ENCODE data around the gene DCLK2. TPM values are rescaled to one million over a fixed set of nuclear protein-coding genes. Genes with fewer than 3 reads are reported as not detected.

DCLK2 gene
- total RNA-seq, 1 experiment from 2014 or later, result 2.7 TPM

- Histone ChIP-seq H3K9me3 (ENCODE audit: control insufficient read depth in 1 of 2, insufficient read depth in 1 of 2, low read depth in 1 of 2, low read length in 2 of 2) (no peaks in the 10 kb centered on the region), H3K4me1 (ENCODE audit: control insufficient read depth in 1 of 2, insufficient read depth in 2 of 2, low read length in 2 of 2) (peaks cover 0 to 10% of the 10 kb centered on the region in 2 experiments; a peak in 1 of 4 replicates), H3K36me3 (ENCODE audit: control insufficient read depth in 1 of 2, insufficient read depth in 2 of 2, low read length in 2 of 2) (no peaks in the 10 kb centered on the region), H4K20me1 (ENCODE audit: insufficient read depth) (no peaks in the 10 kb centered on the region), H3K27ac (ENCODE audit: low read depth, low read length) (no peak overlapping the region), H3K9ac (ENCODE audit: low read length) (no peak overlapping the region), H3K4me3 (replicated peaks in 1 of 2; ENCODE audit: low read depth in 1 of 2, low read length in 2 of 2) (no peak overlapping the region), H2AFZ (ENCODE audit: low read depth, low read length, poor library complexity, severe bottlenecking) (no peak overlapping the region), H3K79me2 (ENCODE audit: insufficient read depth, low read length) (no peaks in the 10 kb centered on the region), H3K9me2 (ENCODE audit: insufficient read depth) (no peaks in the 10 kb centered on the region), H3K27me3 (ENCODE audit: insufficient read depth, low read length) (no peaks in the 10 kb centered on the region), H3K4me2 (ENCODE audit: low read length) (peak overlapping the region; percentile 12; the same call in 1 of the 2 replicates)
- ChIA-PET POLR2A (no interaction called here), CTCF (no interaction called here), RAD21 (ENCODE audit: low non-redundant PET in 1 of 2, low total read pairs in 2 of 2, uncharacterized antibody in 2 of 2, unreplicated experiment in 2 of 2) (no interaction called here)
- no TSS peak for BruUV-seq (replicated peaks)
- TF ChIP-seq ZFX (IDR thresholded peaks at IDR 0.05), result no peak
- ATAC-seq, result peak; percentile 8; the same call in 1 of the 2 replicates
- intact Hi-C loops (cut with micrococcal nuclease), result no loop called here
- no peak for DNase-seq (ENCODE audit: low read depth, low spot score)
These were observed 134.7 kb downstream of the DCLK2 start for GRCh38 chr4:150212927-150213326.

- DNase-seq (ENCODE audit: low read depth, low spot score) (no peak), ATAC-seq (no peak)
- Histone ChIP-seq H3K4me3 (replicated peaks in 1 of 2; ENCODE audit: low read depth in 1 of 2, low read length in 2 of 2) (no peak overlapping the region), H3K4me1 (ENCODE audit: control insufficient read depth in 1 of 2, insufficient read depth in 2 of 2, low read length in 2 of 2) (peaks cover 0 to 19% of the 10 kb centered on the region in 2 experiments; a peak in 1 of 4 replicates), H3K9ac (ENCODE audit: low read length) (no peak overlapping the region), H3K27ac (ENCODE audit: low read depth, low read length) (no peak overlapping the region), H3K9me2 (ENCODE audit: insufficient read depth) (no peaks in the 10 kb centered on the region), H3K79me2 (ENCODE audit: insufficient read depth, low read length) (no peaks in the 10 kb centered on the region), H3K27me3 (ENCODE audit: insufficient read depth, low read length) (no peaks in the 10 kb centered on the region), H2AFZ (ENCODE audit: low read depth, low read length, poor library complexity, severe bottlenecking) (no peak overlapping the region), H4K20me1 (ENCODE audit: insufficient read depth) (no peaks in the 10 kb centered on the region), H3K9me3 (ENCODE audit: control insufficient read depth in 1 of 2, insufficient read depth in 1 of 2, low read depth in 1 of 2, low read length in 2 of 2) (no peaks in the 10 kb centered on the region), H3K36me3 (ENCODE audit: control insufficient read depth in 1 of 2, insufficient read depth in 2 of 2, low read length in 2 of 2) (no peaks in the 10 kb centered on the region), H3K4me2 (ENCODE audit: low read length) (no peak overlapping the region)
- RAD21 ChIA-PET (ENCODE audit: low non-redundant PET in 1 of 2, low total read pairs in 2 of 2, uncharacterized antibody in 2 of 2, unreplicated experiment in 2 of 2), result no interaction called here
- intact Hi-C loops (cut with micrococcal nuclease), result no loop called here
- POLR2A ChIA-PET, result no interaction called here
- no peak for TF ChIP-seq EZH2 (IDR thresholded peaks at IDR 0.05)
- TF ChIP-seq ZBTB33 (IDR thresholded peaks at IDR 0.05; ENCODE audit: extremely low read depth, insufficient replicate concordance, low read length), result no peak
- TF ChIP-seq, protein P1, sequence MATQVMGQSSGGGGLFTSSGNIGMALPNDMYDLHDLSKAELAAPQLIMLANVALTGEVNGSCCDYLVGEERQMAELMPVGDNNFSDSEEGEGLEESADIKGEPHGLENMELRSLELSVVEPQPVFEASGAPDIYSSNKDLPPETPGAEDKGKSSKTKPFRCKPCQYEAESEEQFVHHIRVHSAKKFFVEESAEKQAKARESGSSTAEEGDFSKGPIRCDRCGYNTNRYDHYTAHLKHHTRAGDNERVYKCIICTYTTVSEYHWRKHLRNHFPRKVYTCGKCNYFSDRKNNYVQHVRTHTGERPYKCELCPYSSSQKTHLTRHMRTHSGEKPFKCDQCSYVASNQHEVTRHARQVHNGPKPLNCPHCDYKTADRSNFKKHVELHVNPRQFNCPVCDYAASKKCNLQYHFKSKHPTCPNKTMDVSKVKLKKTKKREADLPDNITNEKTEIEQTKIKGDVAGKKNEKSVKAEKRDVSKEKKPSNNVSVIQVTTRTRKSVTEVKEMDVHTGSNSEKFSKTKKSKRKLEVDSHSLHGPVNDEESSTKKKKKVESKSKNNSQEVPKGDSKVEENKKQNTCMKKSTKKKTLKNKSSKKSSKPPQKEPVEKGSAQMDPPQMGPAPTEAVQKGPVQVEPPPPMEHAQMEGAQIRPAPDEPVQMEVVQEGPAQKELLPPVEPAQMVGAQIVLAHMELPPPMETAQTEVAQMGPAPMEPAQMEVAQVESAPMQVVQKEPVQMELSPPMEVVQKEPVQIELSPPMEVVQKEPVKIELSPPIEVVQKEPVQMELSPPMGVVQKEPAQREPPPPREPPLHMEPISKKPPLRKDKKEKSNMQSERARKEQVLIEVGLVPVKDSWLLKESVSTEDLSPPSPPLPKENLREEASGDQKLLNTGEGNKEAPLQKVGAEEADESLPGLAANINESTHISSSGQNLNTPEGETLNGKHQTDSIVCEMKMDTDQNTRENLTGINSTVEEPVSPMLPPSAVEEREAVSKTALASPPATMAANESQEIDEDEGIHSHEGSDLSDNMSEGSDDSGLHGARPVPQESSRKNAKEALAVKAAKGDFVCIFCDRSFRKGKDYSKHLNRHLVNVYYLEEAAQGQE (IDR thresholded peaks at IDR 0.05; ENCODE audit: low read depth), result no peak
- TF ChIP-seq YY1 (IDR thresholded peaks at IDR 0.05; ENCODE audit: extremely low read depth, insufficient replicate concordance, low read depth, low read length), result no peak
- no peak for TF ChIP-seq ATF3 (IDR thresholded peaks at IDR 0.05)
- BruUV-seq (replicated peaks), result no TSS peak
- CTCF ChIA-PET, result no interaction called here
These were observed 137.4 kb downstream of the DCLK2 start for GRCh38 chr4:150215601-150216000.

Measured in HCT116 (cell line).